ENCODE measurements around the gene GEMIN7.
A peak's percentile ranks its signal among the peaks of the same experiment; 100 is the strongest.

GEMIN7 gene

DNA sequence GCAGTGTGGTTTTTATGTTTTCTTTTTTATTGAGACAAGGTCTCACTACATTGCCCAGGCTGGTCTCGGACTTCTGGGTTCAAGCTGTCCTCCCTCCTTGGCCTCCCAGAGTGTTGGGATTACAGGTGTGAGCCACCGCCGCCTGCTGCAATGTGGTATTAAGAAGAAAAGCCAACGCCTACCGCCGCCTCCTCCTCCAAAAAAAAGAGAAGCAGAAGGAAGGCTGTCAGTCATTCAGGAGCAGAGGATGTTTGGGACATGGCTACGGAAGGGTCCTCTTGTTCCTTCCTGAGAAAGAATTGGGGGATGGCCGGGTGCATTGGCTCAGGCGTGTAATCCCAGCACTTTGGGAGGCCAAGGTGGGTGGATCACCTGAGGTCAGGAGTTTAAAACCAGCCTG is 15.1 kb downstream of the GEMIN7 start:
- Histone ChIP-seq H3K27me3 (ENCODE audit: insufficient read depth, poor library complexity, severe bottlenecking) (no peaks in the 10 kb centered on the region), H3K27ac (replicated peaks) (no peak overlapping the region), H3K4me3 (replicated peaks; ENCODE audit: insufficient read depth, low read length) (peak overlapping the region; percentile 98)
- TF ChIP-seq GABPA (IDR thresholded peaks at IDR 0.05; ENCODE audit: low read depth) (no peak), SPI1 (IDR thresholded peaks at IDR 0.05; ENCODE audit: borderline replicate concordance, low read depth) (no peak), POLR2AphosphoS5 (IDR thresholded peaks at IDR 0.05; ENCODE audit: low read depth) (no peak)
- TF ChIP-seq, protein P1, sequence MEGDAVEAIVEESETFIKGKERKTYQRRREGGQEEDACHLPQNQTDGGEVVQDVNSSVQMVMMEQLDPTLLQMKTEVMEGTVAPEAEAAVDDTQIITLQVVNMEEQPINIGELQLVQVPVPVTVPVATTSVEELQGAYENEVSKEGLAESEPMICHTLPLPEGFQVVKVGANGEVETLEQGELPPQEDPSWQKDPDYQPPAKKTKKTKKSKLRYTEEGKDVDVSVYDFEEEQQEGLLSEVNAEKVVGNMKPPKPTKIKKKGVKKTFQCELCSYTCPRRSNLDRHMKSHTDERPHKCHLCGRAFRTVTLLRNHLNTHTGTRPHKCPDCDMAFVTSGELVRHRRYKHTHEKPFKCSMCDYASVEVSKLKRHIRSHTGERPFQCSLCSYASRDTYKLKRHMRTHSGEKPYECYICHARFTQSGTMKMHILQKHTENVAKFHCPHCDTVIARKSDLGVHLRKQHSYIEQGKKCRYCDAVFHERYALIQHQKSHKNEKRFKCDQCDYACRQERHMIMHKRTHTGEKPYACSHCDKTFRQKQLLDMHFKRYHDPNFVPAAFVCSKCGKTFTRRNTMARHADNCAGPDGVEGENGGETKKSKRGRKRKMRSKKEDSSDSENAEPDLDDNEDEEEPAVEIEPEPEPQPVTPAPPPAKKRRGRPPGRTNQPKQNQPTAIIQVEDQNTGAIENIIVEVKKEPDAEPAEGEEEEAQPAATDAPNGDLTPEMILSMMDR (IDR thresholded peaks at IDR 0.05; ENCODE audit: insufficient read depth, low read length): no peak
- TF ChIP-seq, protein P2, sequence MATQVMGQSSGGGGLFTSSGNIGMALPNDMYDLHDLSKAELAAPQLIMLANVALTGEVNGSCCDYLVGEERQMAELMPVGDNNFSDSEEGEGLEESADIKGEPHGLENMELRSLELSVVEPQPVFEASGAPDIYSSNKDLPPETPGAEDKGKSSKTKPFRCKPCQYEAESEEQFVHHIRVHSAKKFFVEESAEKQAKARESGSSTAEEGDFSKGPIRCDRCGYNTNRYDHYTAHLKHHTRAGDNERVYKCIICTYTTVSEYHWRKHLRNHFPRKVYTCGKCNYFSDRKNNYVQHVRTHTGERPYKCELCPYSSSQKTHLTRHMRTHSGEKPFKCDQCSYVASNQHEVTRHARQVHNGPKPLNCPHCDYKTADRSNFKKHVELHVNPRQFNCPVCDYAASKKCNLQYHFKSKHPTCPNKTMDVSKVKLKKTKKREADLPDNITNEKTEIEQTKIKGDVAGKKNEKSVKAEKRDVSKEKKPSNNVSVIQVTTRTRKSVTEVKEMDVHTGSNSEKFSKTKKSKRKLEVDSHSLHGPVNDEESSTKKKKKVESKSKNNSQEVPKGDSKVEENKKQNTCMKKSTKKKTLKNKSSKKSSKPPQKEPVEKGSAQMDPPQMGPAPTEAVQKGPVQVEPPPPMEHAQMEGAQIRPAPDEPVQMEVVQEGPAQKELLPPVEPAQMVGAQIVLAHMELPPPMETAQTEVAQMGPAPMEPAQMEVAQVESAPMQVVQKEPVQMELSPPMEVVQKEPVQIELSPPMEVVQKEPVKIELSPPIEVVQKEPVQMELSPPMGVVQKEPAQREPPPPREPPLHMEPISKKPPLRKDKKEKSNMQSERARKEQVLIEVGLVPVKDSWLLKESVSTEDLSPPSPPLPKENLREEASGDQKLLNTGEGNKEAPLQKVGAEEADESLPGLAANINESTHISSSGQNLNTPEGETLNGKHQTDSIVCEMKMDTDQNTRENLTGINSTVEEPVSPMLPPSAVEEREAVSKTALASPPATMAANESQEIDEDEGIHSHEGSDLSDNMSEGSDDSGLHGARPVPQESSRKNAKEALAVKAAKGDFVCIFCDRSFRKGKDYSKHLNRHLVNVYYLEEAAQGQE (IDR thresholded peaks at IDR 0.05; ENCODE audit: insufficient replicate concordance, low read depth): no peak
- peak in 1 of 2 experiments; percentile 38 for DNase-seq (ENCODE audit: low read depth in 1 of 2, low spot score in 1 of 2)

GRCh38 chr19:45094707-45095106 is 15.6 kb downstream of the GEMIN7 start:
- Histone ChIP-seq H3K27ac (replicated peaks) (no peak overlapping the region), H3K4me3 (replicated peaks; ENCODE audit: insufficient read depth, low read length) (no peak overlapping the region), H3K27me3 (ENCODE audit: insufficient read depth, poor library complexity, severe bottlenecking) (no peaks in the 10 kb centered on the region)
- TF ChIP-seq, protein P2 (IDR thresholded peaks at IDR 0.05; ENCODE audit: insufficient replicate concordance, low read depth): no peak
- TF ChIP-seq GABPA (IDR thresholded peaks at IDR 0.05; ENCODE audit: low read depth) (no peak), POLR2AphosphoS5 (IDR thresholded peaks at IDR 0.05; ENCODE audit: low read depth) (no peak), SPI1 (IDR thresholded peaks at IDR 0.05; ENCODE audit: borderline replicate concordance, low read depth) (no peak)
- TF ChIP-seq, protein P1 (IDR thresholded peaks at IDR 0.05; ENCODE audit: insufficient read depth, low read length): no peak
- no peak for DNase-seq (ENCODE audit: low read depth in 1 of 2, low spot score in 1 of 2)

DNA sequence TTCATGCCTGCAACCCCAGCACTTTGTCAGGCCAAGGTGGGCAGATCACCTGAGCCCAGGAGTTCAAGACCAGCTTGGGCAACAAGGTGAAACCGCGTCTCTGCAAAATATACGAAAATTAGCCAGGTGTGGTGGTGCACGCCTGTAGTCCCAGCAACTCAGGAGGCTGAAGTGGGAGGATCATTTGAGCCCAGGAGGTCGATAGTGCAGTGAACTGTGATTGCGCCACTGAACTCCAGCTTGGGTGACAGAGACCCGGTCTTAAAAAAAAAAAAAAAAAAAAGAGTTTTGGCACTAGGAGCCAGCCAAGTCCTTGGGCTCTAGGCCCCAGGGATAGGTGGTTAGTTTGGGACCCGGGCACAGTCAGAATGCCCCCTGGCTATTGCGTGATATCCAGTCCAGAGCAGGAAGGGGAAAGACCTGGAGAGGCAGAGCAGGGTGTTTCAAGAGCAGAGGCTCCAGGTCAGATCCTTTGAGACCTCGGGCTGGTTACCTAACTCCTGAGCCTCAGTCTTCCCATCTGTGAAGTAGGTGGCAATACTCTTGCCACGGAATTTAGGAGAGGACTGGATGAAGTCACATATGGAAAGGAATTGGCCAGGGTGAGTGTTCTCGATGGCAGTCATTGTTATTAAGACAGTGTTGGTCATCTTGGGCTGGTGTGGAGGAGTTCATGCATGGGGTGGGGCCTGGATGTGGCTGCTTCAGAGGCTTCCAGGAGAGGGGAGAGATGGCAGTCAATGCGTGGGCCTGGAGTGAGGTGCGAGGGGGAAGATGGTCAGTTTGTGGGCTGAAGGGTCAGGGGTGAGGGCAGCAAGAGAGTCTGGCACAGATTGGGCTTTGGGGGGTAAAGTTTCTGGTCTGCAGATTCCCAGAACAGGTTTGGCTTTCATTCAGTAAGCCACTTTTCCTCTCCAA is 16.7 kb downstream of the GEMIN7 start:
- Histone ChIP-seq H3K4me3 (replicated peaks; ENCODE audit: insufficient read depth, low read length) (no peak overlapping the region), H3K27me3 (ENCODE audit: insufficient read depth, poor library complexity, severe bottlenecking) (no peaks in the 10 kb centered on the region), H3K27ac (replicated peaks) (no peak overlapping the region)
- DNase-seq (ENCODE audit: low read depth in 1 of 2, low spot score in 1 of 2): no peak
- TF ChIP-seq POLR2AphosphoS5 (IDR thresholded peaks at IDR 0.05; ENCODE audit: low read depth) (no peak), GABPA (IDR thresholded peaks at IDR 0.05; ENCODE audit: low read depth) (no peak), SPI1 (IDR thresholded peaks at IDR 0.05; ENCODE audit: borderline replicate concordance, low read depth) (no peak)
- TF ChIP-seq, protein P1 (IDR thresholded peaks at IDR 0.05; ENCODE audit: insufficient read depth, low read length): no peak
- TF ChIP-seq, protein P2 (IDR thresholded peaks at IDR 0.05; ENCODE audit: insufficient replicate concordance, low read depth): no peak
